ENCODE measurements around the gene HTR3B.

HTR3B gene

DNA sequence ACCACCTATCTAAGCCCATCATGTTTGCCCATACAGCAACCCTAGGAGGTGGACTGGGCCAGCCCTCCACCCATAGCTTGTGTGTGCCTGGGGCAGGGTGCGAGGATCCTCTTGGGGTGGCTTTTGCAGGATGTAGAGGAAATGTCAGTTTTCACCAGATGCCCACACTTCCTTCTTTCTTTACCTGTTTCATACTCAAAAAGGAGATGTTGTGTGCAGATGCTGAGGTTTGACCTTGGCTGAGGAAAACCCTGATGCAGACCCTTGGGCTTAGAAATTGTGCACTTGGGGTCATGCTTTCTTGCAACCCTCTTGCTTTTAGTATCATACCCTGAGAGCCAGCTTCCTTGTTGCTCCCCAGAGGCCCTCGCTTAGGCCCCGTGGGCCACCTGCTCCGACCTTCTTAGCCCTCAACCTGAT lies 72.5 kb downstream of the HTR3B start:
- TF ChIP-seq POLR2AphosphoS5 (IDR thresholded peaks at IDR 0.05; ENCODE audit: low read depth, low read length), result no peak
- TF ChIP-seq TAF1 (IDR thresholded peaks at IDR 0.05; ENCODE audit: borderline replicate concordance, insufficient read depth, low read length), result no peak
- TF ChIP-seq FOXP2 (optimal IDR thresholded peaks at IDR 0.05; ENCODE audit: borderline replicate concordance, extremely low read depth, extremely low read length, insufficient read depth), result no peak
- no peak for TF ChIP-seq SIN3A (IDR thresholded peaks at IDR 0.05; ENCODE audit: borderline replicate concordance, insufficient read depth, low read length)
- TF ChIP-seq, protein P1, sequence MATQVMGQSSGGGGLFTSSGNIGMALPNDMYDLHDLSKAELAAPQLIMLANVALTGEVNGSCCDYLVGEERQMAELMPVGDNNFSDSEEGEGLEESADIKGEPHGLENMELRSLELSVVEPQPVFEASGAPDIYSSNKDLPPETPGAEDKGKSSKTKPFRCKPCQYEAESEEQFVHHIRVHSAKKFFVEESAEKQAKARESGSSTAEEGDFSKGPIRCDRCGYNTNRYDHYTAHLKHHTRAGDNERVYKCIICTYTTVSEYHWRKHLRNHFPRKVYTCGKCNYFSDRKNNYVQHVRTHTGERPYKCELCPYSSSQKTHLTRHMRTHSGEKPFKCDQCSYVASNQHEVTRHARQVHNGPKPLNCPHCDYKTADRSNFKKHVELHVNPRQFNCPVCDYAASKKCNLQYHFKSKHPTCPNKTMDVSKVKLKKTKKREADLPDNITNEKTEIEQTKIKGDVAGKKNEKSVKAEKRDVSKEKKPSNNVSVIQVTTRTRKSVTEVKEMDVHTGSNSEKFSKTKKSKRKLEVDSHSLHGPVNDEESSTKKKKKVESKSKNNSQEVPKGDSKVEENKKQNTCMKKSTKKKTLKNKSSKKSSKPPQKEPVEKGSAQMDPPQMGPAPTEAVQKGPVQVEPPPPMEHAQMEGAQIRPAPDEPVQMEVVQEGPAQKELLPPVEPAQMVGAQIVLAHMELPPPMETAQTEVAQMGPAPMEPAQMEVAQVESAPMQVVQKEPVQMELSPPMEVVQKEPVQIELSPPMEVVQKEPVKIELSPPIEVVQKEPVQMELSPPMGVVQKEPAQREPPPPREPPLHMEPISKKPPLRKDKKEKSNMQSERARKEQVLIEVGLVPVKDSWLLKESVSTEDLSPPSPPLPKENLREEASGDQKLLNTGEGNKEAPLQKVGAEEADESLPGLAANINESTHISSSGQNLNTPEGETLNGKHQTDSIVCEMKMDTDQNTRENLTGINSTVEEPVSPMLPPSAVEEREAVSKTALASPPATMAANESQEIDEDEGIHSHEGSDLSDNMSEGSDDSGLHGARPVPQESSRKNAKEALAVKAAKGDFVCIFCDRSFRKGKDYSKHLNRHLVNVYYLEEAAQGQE (IDR thresholded peaks at IDR 0.05; ENCODE audit: insufficient read depth in 1 of 2, low read depth in 2 of 2, low read length in 2 of 2), result no peak

GRCh38 chr11:113977701-113978100 lies 73.1 kb downstream of the HTR3B start:
- TF ChIP-seq, protein P1 (IDR thresholded peaks at IDR 0.05; ENCODE audit: insufficient read depth in 1 of 2, low read depth in 2 of 2, low read length in 2 of 2), result no peak
- TF ChIP-seq TAF1 (IDR thresholded peaks at IDR 0.05; ENCODE audit: borderline replicate concordance, insufficient read depth, low read length), result no peak
- no peak for TF ChIP-seq SIN3A (IDR thresholded peaks at IDR 0.05; ENCODE audit: borderline replicate concordance, insufficient read depth, low read length)
- TF ChIP-seq POLR2AphosphoS5 (IDR thresholded peaks at IDR 0.05; ENCODE audit: low read depth, low read length), result no peak
- no peak for TF ChIP-seq FOXP2 (optimal IDR thresholded peaks at IDR 0.05; ENCODE audit: borderline replicate concordance, extremely low read depth, extremely low read length, insufficient read depth)

DNA sequence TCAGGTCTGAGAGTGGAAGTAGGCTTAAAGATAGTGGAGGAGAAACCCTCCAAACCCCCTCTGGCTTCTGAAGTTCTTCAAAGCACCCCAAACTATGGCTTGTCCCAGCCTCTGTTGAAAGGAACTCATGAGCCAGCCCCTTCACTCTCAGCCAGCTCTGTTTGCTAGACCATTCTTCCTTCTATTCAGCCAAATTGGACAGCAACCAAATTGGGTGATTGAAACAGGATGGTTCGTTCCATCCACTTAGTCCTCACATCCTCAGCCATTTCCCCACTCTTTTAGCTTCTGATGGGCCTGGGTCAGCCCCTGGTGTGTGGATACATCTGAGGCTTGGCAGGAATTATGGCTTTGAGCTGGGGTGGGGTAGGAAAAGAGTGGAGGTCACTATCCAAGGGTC lies 74.8 kb downstream of the HTR3B start:
- TF ChIP-seq, protein P1 (IDR thresholded peaks at IDR 0.05; ENCODE audit: insufficient read depth in 1 of 2, low read depth in 2 of 2, low read length in 2 of 2), result peak; percentile 49 to 81; a peak in 2 of 4 replicates
- no peak for TF ChIP-seq FOXP2 (optimal IDR thresholded peaks at IDR 0.05; ENCODE audit: borderline replicate concordance, extremely low read depth, extremely low read length, insufficient read depth)

DNA sequence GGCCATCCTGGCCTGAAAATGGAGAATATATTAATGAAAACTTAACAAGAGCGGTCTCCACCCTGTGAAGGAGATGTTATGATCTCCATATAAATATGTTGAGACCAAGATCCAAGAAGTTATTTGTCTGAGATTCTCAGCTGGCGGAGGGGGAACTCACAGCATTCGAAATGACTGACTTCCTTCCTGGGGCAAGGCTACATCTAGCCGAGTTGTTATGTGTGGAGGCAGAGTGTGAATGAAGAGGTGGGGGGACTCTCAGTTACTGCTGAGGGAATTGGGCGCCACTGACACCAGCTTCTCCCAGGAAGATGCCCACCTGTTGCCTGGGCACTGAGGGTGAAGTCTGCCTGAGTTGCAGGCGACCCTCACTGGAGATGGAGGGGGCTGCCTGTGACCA lies 76.2 kb downstream of the HTR3B start:
- TF ChIP-seq FOXP2 (optimal IDR thresholded peaks at IDR 0.05; ENCODE audit: borderline replicate concordance, extremely low read depth, extremely low read length, insufficient read depth) (no peak), POLR2AphosphoS5 (IDR thresholded peaks at IDR 0.05; ENCODE audit: low read depth, low read length) (no peak), TAF1 (IDR thresholded peaks at IDR 0.05; ENCODE audit: borderline replicate concordance, insufficient read depth, low read length) (no peak), SIN3A (IDR thresholded peaks at IDR 0.05; ENCODE audit: borderline replicate concordance, insufficient read depth, low read length) (no peak)
- TF ChIP-seq, protein P1 (IDR thresholded peaks at IDR 0.05; ENCODE audit: insufficient read depth in 1 of 2, low read depth in 2 of 2, low read length in 2 of 2), result no peak

DNA sequence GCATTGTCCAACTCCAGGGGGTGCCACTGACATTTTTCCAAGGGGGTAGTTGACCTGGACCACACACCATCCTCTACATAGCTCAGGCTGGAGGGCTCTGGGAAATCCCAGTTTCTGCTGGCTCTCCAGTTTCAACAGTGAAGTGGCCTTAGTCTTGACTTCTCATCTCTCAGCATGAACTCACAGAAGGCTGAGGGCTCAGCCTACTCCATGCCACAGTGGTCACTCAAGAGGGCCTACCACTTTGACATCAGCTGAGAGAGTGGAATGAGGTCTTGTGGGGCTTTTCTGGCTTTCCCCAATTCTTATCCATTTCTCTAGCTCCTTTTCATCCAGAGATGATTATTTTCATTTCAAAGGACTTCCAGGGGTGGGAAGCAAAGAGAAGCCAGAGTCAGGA lies 77.7 kb downstream of the HTR3B start:
- TF ChIP-seq, protein P1 (IDR thresholded peaks at IDR 0.05; ENCODE audit: insufficient read depth in 1 of 2, low read depth in 2 of 2, low read length in 2 of 2), result no peak
- TF ChIP-seq POLR2AphosphoS5 (IDR thresholded peaks at IDR 0.05; ENCODE audit: low read depth, low read length) (no peak), FOXP2 (optimal IDR thresholded peaks at IDR 0.05; ENCODE audit: borderline replicate concordance, extremely low read depth, extremely low read length, insufficient read depth) (no peak), TAF1 (IDR thresholded peaks at IDR 0.05; ENCODE audit: borderline replicate concordance, insufficient read depth, low read length) (no peak), SIN3A (IDR thresholded peaks at IDR 0.05; ENCODE audit: borderline replicate concordance, insufficient read depth, low read length) (no peak)
